ENCODE measurements around the gene HADHB.
"Not testable (repeated sequence)": the region's sequence is repeated elsewhere in the genome, so short reads cannot be mapped to it uniquely, and the experiment has no call there.

Gene HADHB

GRCh38 chr2:26300234-26300925, 55.6 kb downstream of the HADHB start:
- no peak for TF ChIP-seq CTCF (IDR thresholded peaks at IDR 0.05)
- no peak for DNase-seq
- Mint-ChIP-seq H3K9me3 (no peaks in the 10 kb centered on the region), H3K4me3 (no peak overlapping the region), H3K4me1 (peaks cover 19% of the 10 kb centered on the region), H3K27me3 (ENCODE audit: low read depth, poor library complexity) (peaks cover 11% of the 10 kb centered on the region), H3K27ac (no peak overlapping the region), H3K36me3 (ENCODE audit: low read depth) (no peaks in the 10 kb centered on the region)

GRCh38 chr2:26302846-26303245, 58.1 kb downstream of the HADHB start:
- no peak for TF ChIP-seq CTCF (IDR thresholded peaks at IDR 0.05)
- no peak overlapping the region for H3K4me3 Mint-ChIP-seq
- H3K27ac Mint-ChIP-seq: no peak overlapping the region
- DNase-seq: no peak
- H3K27me3 Mint-ChIP-seq (ENCODE audit: low read depth, poor library complexity): peaks cover 11% of the 10 kb centered on the region
- no peaks in the 10 kb centered on the region for H3K9me3 Mint-ChIP-seq
- peaks cover 32% of the 10 kb centered on the region for H3K4me1 Mint-ChIP-seq
- no peaks in the 10 kb centered on the region for H3K36me3 Mint-ChIP-seq (ENCODE audit: low read depth)

- Mint-ChIP-seq H3K27ac (peak overlapping the region; percentile 57), H3K4me1 (peaks cover 32% of the 10 kb centered on the region), H3K27me3 (ENCODE audit: low read depth, poor library complexity) (peaks cover 17% of the 10 kb centered on the region)
- H3K9me3 Mint-ChIP-seq; H3K36me3 Mint-ChIP-seq (ENCODE audit: low read depth); H3K4me3 Mint-ChIP-seq; DNase-seq: not testable (repeated sequence)
Observed at GRCh38 chr2:26305094-26305493, 60.4 kb downstream of the HADHB start.

- H3K9me3 Mint-ChIP-seq: no peaks in the 10 kb centered on the region
- peak overlapping the region; percentile 54 for H3K4me3 Mint-ChIP-seq
- peaks cover 17% of the 10 kb centered on the region for H3K27me3 Mint-ChIP-seq (ENCODE audit: low read depth, poor library complexity)
- peaks cover 32% of the 10 kb centered on the region for H3K4me1 Mint-ChIP-seq
- peak overlapping the region; percentile 97 for H3K27ac Mint-ChIP-seq
- no peak for TF ChIP-seq CTCF (IDR thresholded peaks at IDR 0.05)
- H3K36me3 Mint-ChIP-seq (ENCODE audit: low read depth): no peaks in the 10 kb centered on the region
- no peak for DNase-seq
Observed at GRCh38 chr2:26305540-26305939, 60.8 kb downstream of the HADHB start.

GRCh38 chr2:26309921-26310320, 65.2 kb downstream of the HADHB start:
- no peak for TF ChIP-seq CTCF (IDR thresholded peaks at IDR 0.05)
- H3K4me3 Mint-ChIP-seq: no peak overlapping the region
- no peak for DNase-seq
- peaks cover 14% of the 10 kb centered on the region for H3K27me3 Mint-ChIP-seq (ENCODE audit: low read depth, poor library complexity)
- H3K9me3 Mint-ChIP-seq: no peaks in the 10 kb centered on the region
- H3K4me1 Mint-ChIP-seq: peaks cover 26% of the 10 kb centered on the region
- no peaks in the 10 kb centered on the region for H3K36me3 Mint-ChIP-seq (ENCODE audit: low read depth)
- no peak overlapping the region for H3K27ac Mint-ChIP-seq

- Mint-ChIP-seq H3K36me3 (ENCODE audit: low read depth) (no peaks in the 10 kb centered on the region), H3K27me3 (ENCODE audit: low read depth, poor library complexity) (peaks cover 22% of the 10 kb centered on the region), H3K4me1 (peaks cover 13% of the 10 kb centered on the region), H3K4me3 (no peak overlapping the region), H3K9me3 (no peaks in the 10 kb centered on the region), H3K27ac (no peak overlapping the region)
- no peak for DNase-seq
- no peak for TF ChIP-seq CTCF (IDR thresholded peaks at IDR 0.05)
Observed at GRCh38 chr2:26312471-26312870, 67.7 kb downstream of the HADHB start.
